Measurements from ENCODE around the gene MAN2B1. TPM values are rescaled to one million over a fixed set of nuclear protein-coding genes. Genes with fewer than 3 reads are reported as not detected.

Gene MAN2B1
- total and polyA plus RNA-seq, 11 donors: 16.0 to 135 (median 29.0) TPM

GRCh38 chr19:12676384-12676792, 9.8 kb upstream of the MAN2B1 start:
- WGBS, 4 donors: 19 to 37% (median 28%) methylated on average over 4 of the region's 4 CpGs
- TF ChIP-seq POLR2A (IDR thresholded peaks at IDR 0.05) (no peak), CTCF (IDR thresholded peaks at IDR 0.05) (peak; percentile 67 to 85 (median 80))
- ATAC-seq (peak in 3 of 4 donors; percentile 38 to 51 (median 44)), DNase-seq (peak; percentile 73 to 88 (median 82))
- intact Hi-C loops (cut with DNase I): loop anchor here in 4 of 10 donors (5.0 to 10.0 kb wide), 3 partner anchors 114 to 171 kb away; no protein-coding TSS in a partner anchor
- H3K27me3 ChIP-seq: no peaks in the 10 kb centered on the region
- peaks cover 0 to 88% (median 78%) of the 10 kb centered on the region in 9 donors for H3K36me3 ChIP-seq
- no peak overlapping the region for H3K4me3 ChIP-seq
- no peaks in the 10 kb centered on the region for H3K9me3 ChIP-seq
- H3K4me1 ChIP-seq: peaks cover 0 to 19% (median 8%) of the 10 kb centered on the region in 12 donors
- no peak overlapping the region for H3K27ac ChIP-seq

- ATAC-seq (peak in 1 of 4 donors; percentile 7), DNase-seq (no peak)
- TF ChIP-seq POLR2A (IDR thresholded peaks at IDR 0.05) (no peak), CTCF (IDR thresholded peaks at IDR 0.05) (no peak)
- intact Hi-C loops (cut with DNase I): loop anchor here in 4 of 10 donors (5.0 to 10.0 kb wide), 3 partner anchors 114 to 171 kb away; no protein-coding TSS in a partner anchor
- H3K36me3 ChIP-seq: peaks cover 0 to 88% (median 78%) of the 10 kb centered on the region in 9 donors
- no peak overlapping the region for H3K4me3 ChIP-seq
- H3K27ac ChIP-seq: no peak overlapping the region
- H3K4me1 ChIP-seq: peaks cover 0 to 16% (median 7%) of the 10 kb centered on the region in 12 donors
- H3K9me3 ChIP-seq: no peaks in the 10 kb centered on the region
- WGBS, 4 donors: 77 to 92% (median 91%) methylated on average over 9 to 15 of the region's 15 CpGs
- H3K27me3 ChIP-seq: no peaks in the 10 kb centered on the region
Observed at GRCh38 chr19:12675940-12676339, 9.4 kb upstream of the MAN2B1 start.

GRCh38 chr19:12675399-12675798, 8.9 kb upstream of the MAN2B1 start:
- no peak for TF ChIP-seq CTCF (IDR thresholded peaks at IDR 0.05)
- TF ChIP-seq POLR2A (IDR thresholded peaks at IDR 0.05): no peak
- H3K9me3 ChIP-seq: no peaks in the 10 kb centered on the region
- 87 to 95% (median 92%) methylated on average over 10 of the region's 10 CpGs for WGBS, 4 donors
- intact Hi-C loops (cut with DNase I): loop anchor here in 4 of 10 donors (5.0 to 10.0 kb wide), 3 partner anchors 113 to 172 kb away; no protein-coding TSS in a partner anchor
- no peak overlapping the region for H3K4me3 ChIP-seq
- no peaks in the 10 kb centered on the region for H3K27me3 ChIP-seq
- ATAC-seq: no peak
- H3K27ac ChIP-seq: no peak overlapping the region
- H3K4me1 ChIP-seq: peaks cover 2 to 15% (median 8%) of the 10 kb centered on the region in 12 donors
- H3K36me3 ChIP-seq: peaks cover 0 to 88% (median 78%) of the 10 kb centered on the region in 9 donors
- DNase-seq: no peak

GRCh38 chr19:12672744-12673143, 6.2 kb upstream of the MAN2B1 start:
- TF ChIP-seq CTCF (IDR thresholded peaks at IDR 0.05): no peak
- TF ChIP-seq POLR2A (IDR thresholded peaks at IDR 0.05): no peak
- no peak for ATAC-seq
- no peaks in the 10 kb centered on the region for H3K27me3 ChIP-seq
- 76 to 89% (median 84%) methylated on average over 2 to 10 of the region's 10 CpGs for WGBS, 4 donors
- H3K4me3 ChIP-seq: no peak overlapping the region
- peaks cover 9 to 28% (median 21%) of the 10 kb centered on the region in 12 donors for H3K4me1 ChIP-seq
- H3K36me3 ChIP-seq: peaks cover 0 to 71% (median 55%) of the 10 kb centered on the region in 9 donors
- no peak overlapping the region for H3K27ac ChIP-seq
- intact Hi-C loops (cut with DNase I): loop anchor here in 7 of 10 donors (1.0 to 10.0 kb wide), 5 partner anchors 60 to 172 kb away; partner anchors contain the start of genes ZNF490 (in 1 of the 7) and ZNF791 (in 1 of the 7)
- no peak for DNase-seq
- no peaks in the 10 kb centered on the region for H3K9me3 ChIP-seq
